Hepatocyte (in vitro differentiated cells): Measurements from ENCODE around the gene EOGT. TPM values are rescaled to one million over a fixed set of nuclear protein-coding genes. Genes with fewer than 3 reads are reported as not detected.

ENCODE experiments used
- DNase-seq: peaks from one replicate; pipeline ENCODE4 v3.0.0-alpha.2; 2016; ENCODE audit warnings: low spot score
- H2AFZ ChIP-seq: fragments of 200-600 bp; sonication (generic); 2 replicates; pipeline ENCODE4 v1.6.0; 2016; ENCODE audit warnings: antibody characterized with exemption, mild to moderate bottlenecking
- H3K27ac ChIP-seq: fragments of 200-600 bp; sonication (generic); 2 replicates; pipeline ENCODE4 v1.5.1; 2016; ENCODE audit warnings: mild to moderate bottlenecking
- H3K27me3 ChIP-seq: fragments of 200-600 bp; sonication (generic); 2 replicates; pipeline ENCODE4 v1.6.1; 2016
- H3K36me3 ChIP-seq: fragments of 200-600 bp; sonication (generic); replicated peaks from 2 replicates; pipeline ENCODE4 v1.5.1; 2016; ENCODE audit warnings: low read depth; ENCODE audit not compliant: insufficient read depth
- H3K4me1 ChIP-seq: fragments of 200-600 bp; sonication (generic); 2 replicates; pipeline ENCODE4 v1.5.1; 2016; ENCODE audit warnings: mild to moderate bottlenecking, moderate library complexity; ENCODE audit not compliant: insufficient read depth
- H3K4me2 ChIP-seq: fragments of 200-600 bp; sonication (generic); 2 replicates; pipeline ENCODE4 v1.6.0; 2016
- H3K4me3 ChIP-seq: fragments of 200-600 bp; sonication (generic); 2 replicates; pipeline ENCODE4 v1.5.1; 2016; ENCODE audit warnings: mild to moderate bottlenecking
- H3K79me2 ChIP-seq: fragments of 200-600 bp; sonication (generic); 2 replicates; pipeline ENCODE4 v1.6.0; 2017; ENCODE audit warnings: mild to moderate bottlenecking
- H3K9me2 ChIP-seq: fragments of 200-600 bp; sonication (generic); replicated peaks from 2 replicates; pipeline ENCODE4 v1.6.0; 2017; ENCODE audit warnings: mild to moderate bottlenecking; ENCODE audit not compliant: insufficient read depth
- H3K9me3 ChIP-seq: fragments of 200-600 bp; sonication (generic); 2 replicates; pipeline ENCODE4 v1.5.1; 2016; ENCODE audit warnings: low read depth, mild to moderate bottlenecking
- H4K20me1 ChIP-seq: fragments of 200-600 bp; sonication (generic); 2 replicates; pipeline ENCODE4 v1.6.0; 2016; ENCODE audit warnings: mild to moderate bottlenecking; ENCODE audit not compliant: insufficient read depth, poor library complexity, severe bottlenecking
- EZH2 ChIP-seq: fragments of 200-600 bp; sonication (generic); IDR thresholded peaks from 2 replicates; pipeline ENCODE4 v1.6.1; 2016; ENCODE audit warnings: antibody characterized with exemption, mild to moderate bottlenecking, borderline replicate concordance
- EZH2phosphoT487 ChIP-seq: fragments of 200-600 bp; sonication (generic); IDR thresholded peaks from one replicate; pipeline ENCODE4 v1.6.1; 2018; ENCODE audit warnings: antibody characterized with exemption, mild to moderate bottlenecking, low read depth, moderate library complexity; ENCODE audit not compliant: unreplicated experiment, severe bottlenecking
- WGBS: methylation state at CpG from one replicate; pipeline ENCODE4 v1.1.6; 2016; ENCODE audit warnings: low lambda C conversion rate; ENCODE audit errors: missing lambda C conversion rate; 5-methylcytosine and 5-hydroxymethylcytosine counted together
- microRNA counts: library from miRNA; unstranded; fragments of <30 nt; microRNA quantifications from one replicate; lab custom pipeline; 2017
- microRNA-seq: library from miRNA; unstranded; fragments of <30 nt; microRNA quantifications from one replicate; pipeline ENCODE4, GENCODE V29; 2017
- polyA plus RNA-seq: library from polyadenylated mRNA; unstranded; fragments of >200 nt; fragmentation: Nextera tagmentation; extraction: Ambion mirVana; gene quantifications from 2 replicates; pipeline ENCODE4 v1.2.1, GENCODE V29; 2016
- small RNA-seq: library from RNA; depleted of rRNA; stranded (forward); fragments of <200 nt; gene quantifications from one replicate; pipeline ENCODE3, GENCODE V24; 2014
- total RNA-seq: library from RNA; depleted of rRNA; stranded (reverse); fragments of >200 nt; gene quantifications from 2 replicates; pipeline ENCODE4 v1.2.3, GENCODE V29; 2014
- TF ChIP-seq, protein P1 (sequence below): fragments of 200-600 bp; sonication (generic); IDR thresholded peaks from 2 replicates; pipeline ENCODE4 v1.5.1; 2016; ENCODE audit warnings: antibody characterized with exemption, mild to moderate bottlenecking; ENCODE audit not compliant: poor library complexity

The EOGT gene
- total and polyA plus RNA-seq, 2 experiments from 2014 or later, result 7.2 to 19.0 TPM

DNA sequence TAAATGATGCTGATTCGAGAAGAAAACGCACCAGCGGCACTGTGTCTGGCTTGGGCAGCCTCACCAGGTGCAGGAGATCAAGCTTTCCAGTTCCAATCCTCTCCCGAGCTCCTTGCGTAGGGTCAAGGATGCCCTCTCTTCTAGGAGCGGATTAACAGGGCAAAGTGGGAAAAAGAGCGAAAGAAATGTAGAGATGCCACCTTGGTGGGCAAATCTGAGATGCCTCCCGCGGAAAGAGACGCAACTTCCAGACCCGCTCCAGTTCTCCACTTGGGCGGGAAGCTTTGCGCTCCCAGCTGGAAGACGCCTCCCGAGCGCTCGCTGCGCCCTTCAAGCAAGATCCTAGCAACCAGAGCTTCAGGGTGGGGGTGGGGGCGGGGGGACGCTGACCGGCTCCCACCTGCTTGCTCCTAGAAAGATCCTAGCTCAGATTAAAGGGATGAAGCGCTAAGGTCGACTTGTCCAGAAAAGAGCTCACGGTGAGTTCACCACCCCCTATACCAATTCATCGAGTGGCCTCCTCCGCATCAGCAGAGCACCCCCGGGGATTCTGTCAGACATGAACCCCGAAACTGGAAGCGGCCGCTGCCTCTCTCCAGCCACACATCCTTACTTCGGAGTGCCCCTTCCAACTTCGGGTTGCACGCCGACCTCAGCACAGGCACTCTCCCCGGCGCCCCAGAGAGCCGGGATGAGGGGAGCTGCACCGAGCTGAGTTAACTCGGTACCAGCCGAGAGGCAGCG, 81.9 kb downstream of the EOGT start:
- peak; percentile 13 for DNase-seq

More for the DNA sequence above, 81.9 kb downstream of the EOGT start:
- Histone ChIP-seq H3K4me3 (peak overlapping the region; percentile 21), H3K4me1 (peaks cover 5% of the 10 kb centered on the region), H2AFZ (peak overlapping the region; percentile 87), H3K9me2 (no peaks in the 10 kb centered on the region), H4K20me1 (no peaks in the 10 kb centered on the region), H3K27me3 (peaks cover 70% of the 10 kb centered on the region), H3K4me2 (peak overlapping the region; percentile 80), H3K9me3 (no peaks in the 10 kb centered on the region), H3K36me3 (no peaks in the 10 kb centered on the region), H3K27ac (no peak overlapping the region), H3K79me2 (no peaks in the 10 kb centered on the region)
- 6% methylated on average over 40 of the region's 41 CpGs for WGBS
- no peak for TF ChIP-seq EZH2
- TF ChIP-seq, protein P1, sequence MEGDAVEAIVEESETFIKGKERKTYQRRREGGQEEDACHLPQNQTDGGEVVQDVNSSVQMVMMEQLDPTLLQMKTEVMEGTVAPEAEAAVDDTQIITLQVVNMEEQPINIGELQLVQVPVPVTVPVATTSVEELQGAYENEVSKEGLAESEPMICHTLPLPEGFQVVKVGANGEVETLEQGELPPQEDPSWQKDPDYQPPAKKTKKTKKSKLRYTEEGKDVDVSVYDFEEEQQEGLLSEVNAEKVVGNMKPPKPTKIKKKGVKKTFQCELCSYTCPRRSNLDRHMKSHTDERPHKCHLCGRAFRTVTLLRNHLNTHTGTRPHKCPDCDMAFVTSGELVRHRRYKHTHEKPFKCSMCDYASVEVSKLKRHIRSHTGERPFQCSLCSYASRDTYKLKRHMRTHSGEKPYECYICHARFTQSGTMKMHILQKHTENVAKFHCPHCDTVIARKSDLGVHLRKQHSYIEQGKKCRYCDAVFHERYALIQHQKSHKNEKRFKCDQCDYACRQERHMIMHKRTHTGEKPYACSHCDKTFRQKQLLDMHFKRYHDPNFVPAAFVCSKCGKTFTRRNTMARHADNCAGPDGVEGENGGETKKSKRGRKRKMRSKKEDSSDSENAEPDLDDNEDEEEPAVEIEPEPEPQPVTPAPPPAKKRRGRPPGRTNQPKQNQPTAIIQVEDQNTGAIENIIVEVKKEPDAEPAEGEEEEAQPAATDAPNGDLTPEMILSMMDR, result no peak
- no peak for TF ChIP-seq EZH2phosphoT487

MicroRNAs within 50 kb of the gene (microRNA counts, 767-probe panel; counts per million panel counts)
- microRNA hsa-miR-3136-5p (lab: Ali Mortazavi, UCI), result not detected

Small RNA genes lying within 50 kb of the gene (microRNA-seq; reads per million reads assigned to microRNA genes)
- not detected for gene MIR3136

Small RNA genes lying within 50 kb of the gene (small RNA-seq; reads per million reads assigned to genes)
- gene MIR3136, result not detected

Other genes with a start within 250 kb of the EOGT start
- gene TAFA4, start 81.1 kb downstream of the EOGT start, total RNA-seq, result 3.3 and 4.2 TPM in 2 replicates
- gene TAFA4, start 81.1 kb downstream of the EOGT start, polyA plus RNA-seq, result 1.4 and 3.6 TPM in 2 replicates
- gene TMF1, start 38.6 kb upstream of the EOGT start, total RNA-seq, result 32.0 and 39.6 TPM in 2 replicates
- 19.5 and 23.8 TPM in 2 replicates for gene TMF1, start 38.6 kb upstream of the EOGT start, polyA plus RNA-seq
- gene UBA3, start 66.7 kb upstream of the EOGT start, total RNA-seq, result 59.4 and 59.8 TPM in 2 replicates
- gene UBA3, start 66.7 kb upstream of the EOGT start, polyA plus RNA-seq, result 43.3 and 58.5 TPM in 2 replicates
- gene ARL6IP5, start 71.3 kb upstream of the EOGT start, total RNA-seq, result 70.4 and 72.2 TPM in 2 replicates
- 103 and 116 TPM in 2 replicates for gene ARL6IP5, start 71.3 kb upstream of the EOGT start, polyA plus RNA-seq
- not detected in 2 replicates for gene LMOD3, start 108.9 kb upstream of the EOGT start, total RNA-seq
- gene LMOD3, start 108.9 kb upstream of the EOGT start, polyA plus RNA-seq, result not detected in 2 replicates